Measurements from ENCODE around the gene DPEP3.

- TF ChIP-seq CTCF (IDR thresholded peaks at IDR 0.05; ENCODE audit: low read length) (no peak), EZH2 (IDR thresholded peaks at IDR 0.05; ENCODE audit: borderline replicate concordance, low read length) (no peak)
These were observed 20.6 kb downstream of the DPEP3 start for GRCh38 chr16:67959536-67960329.

Data from OCI-LY1 (cell line).